Hippocampal formation (tissue), 2 donors: Measurements from ENCODE around the gene UTY.
"Not testable (repeated sequence)": the region's sequence is repeated elsewhere in the genome, so short reads cannot be mapped to it uniquely, and the experiment has no call there.

Experiments used
- DNase-seq, 2 donors: peaks; one replicate each; lab custom pipeline; 2025; lab: John Stamatoyannopoulos, UW

Gene UTY

DNA sequence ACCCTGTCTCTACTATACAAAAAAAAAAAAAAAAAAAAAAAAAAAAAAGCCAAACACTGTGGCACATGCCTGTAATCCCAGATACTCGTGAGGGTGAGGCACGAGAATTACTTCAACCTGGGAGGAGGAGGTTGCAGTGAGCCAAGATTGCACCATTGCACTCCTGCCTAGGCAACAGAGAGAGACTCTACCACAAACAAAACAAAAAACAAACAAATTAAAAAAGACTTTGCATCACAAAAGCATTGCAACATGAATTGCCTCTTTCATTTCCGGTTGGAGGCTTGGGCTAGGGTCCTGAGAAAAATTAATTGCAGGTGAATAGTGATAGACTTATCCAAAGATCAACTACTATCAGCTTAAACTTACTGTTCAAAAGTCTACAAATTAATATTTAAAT, 180.4 kb downstream of the UTY start:
- no peak for DNase-seq

- DNase-seq, result no peak
Observed at GRCh38 chrY:13296176-13296890, 183.5 kb downstream of the UTY start.

DNA sequence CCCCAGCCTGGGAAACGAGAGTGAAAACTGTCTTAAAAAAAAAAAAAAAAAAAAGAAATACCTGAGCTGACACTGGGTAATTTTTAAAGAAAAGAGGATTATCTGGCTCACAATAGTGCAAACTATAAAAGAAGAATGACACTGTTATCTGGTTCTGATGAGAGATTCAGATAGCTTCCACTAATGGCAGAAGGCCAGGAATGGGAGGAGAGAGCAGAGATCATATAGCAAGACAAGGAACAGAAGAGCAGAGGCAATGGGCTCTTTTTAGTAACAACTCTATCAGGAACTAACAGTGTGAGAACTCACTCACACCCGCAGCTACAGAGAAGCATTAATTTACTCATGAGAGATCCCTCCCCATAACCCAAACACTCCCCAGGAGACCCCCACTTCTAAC, 184.8 kb downstream of the UTY start:
- DNase-seq, result no peak

- DNase-seq, result no peak
Observed at GRCh38 chrY:13291199-13291598, 188.6 kb downstream of the UTY start.

- peak in 1 of 2 donors; percentile 0 for DNase-seq
Observed at GRCh38 chrY:13282151-13283054, 197.4 kb downstream of the UTY start.

DNA sequence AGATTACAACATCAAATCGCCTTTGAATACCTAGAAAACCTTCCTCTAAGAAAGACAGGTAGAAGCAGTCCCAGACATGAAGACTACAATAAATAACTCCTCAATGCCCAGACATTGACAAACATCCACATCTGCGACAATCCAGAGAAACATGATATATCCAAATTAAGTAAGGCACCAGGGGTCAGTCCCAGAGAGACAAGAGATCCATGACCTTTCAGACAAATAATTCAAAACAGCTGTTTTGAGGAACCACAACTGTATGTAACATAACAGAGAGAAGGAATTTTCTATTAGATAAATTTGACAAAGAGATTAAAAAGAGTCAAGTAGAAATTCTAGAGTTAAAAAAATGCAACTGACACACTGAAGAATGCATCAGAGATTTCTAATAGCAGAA, 200.3 kb downstream of the UTY start:
- no peak for DNase-seq

GRCh38 chrY:13271706-13272105, 208.1 kb downstream of the UTY start:
- DNase-seq, result no peak

GRCh38 chrY:13253941-13254440, 225.8 kb downstream of the UTY start:
- DNase-seq, result not testable (repeated sequence)

DNA sequence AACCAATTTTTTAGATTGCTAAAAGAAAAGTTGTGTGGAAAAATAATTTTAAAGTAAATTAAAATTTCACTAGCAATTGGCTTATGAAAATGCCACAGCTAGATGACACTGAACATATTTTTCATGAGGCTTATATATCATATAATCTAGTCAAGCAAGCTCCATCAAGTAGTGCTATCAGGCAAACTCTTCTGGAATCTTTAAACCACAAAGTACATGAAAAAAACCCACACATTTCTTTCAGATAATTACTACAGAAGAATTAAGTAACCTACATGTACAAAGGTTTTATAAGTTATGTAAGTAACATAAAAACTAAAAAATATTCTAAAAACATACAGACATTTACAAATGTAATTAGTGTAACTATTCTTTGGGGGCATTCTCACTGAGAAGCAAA, 229.4 kb downstream of the UTY start:
- DNase-seq, result no peak

GRCh38 chrY:13243716-13244115, 236.1 kb downstream of the UTY start:
- DNase-seq, result no peak

- peak in 1 of 2 donors; percentile 23 for DNase-seq
Observed at GRCh38 chrY:13233901-13234300, 245.9 kb downstream of the UTY start.

- DNase-seq, result no peak
Observed at GRCh38 chrY:13233118-13233517, 246.7 kb downstream of the UTY start.

- no peak for DNase-seq
Observed at GRCh38 chrY:13227354-13227953, 252.4 kb downstream of the UTY start.

- no peak for DNase-seq
Observed at GRCh38 chrY:13210961-13211646, 268.7 kb downstream of the UTY start.

GRCh38 chrY:13205214-13205613, 274.6 kb downstream of the UTY start:
- DNase-seq, result no peak
